Keratinocyte (primary cell): ENCODE results near the gene AKR1C3.
"Not testable (repeated sequence)": the region's sequence is repeated elsewhere in the genome, so short reads cannot be mapped to it uniquely, and the experiment has no call there.

Source experiments
- EZH2 ChIP-seq: IDR thresholded peaks from one replicate; pipeline ENCODE4 v1.6.1; 2012; ENCODE audit warnings: inconsistent platforms, mild to moderate bottlenecking, low read length, moderate library complexity
- TF ChIP-seq, protein P1 (sequence below), 3 experiments: IDR thresholded peaks in 1 of 3; conservative IDR thresholded peaks in 1 of 3; optimal IDR thresholded peaks in 1 of 3; 2 replicates in 2 of 3; 3 replicates in 1 of 3; pipeline versions ENCODE3 to v1.5.1; 2011; ENCODE audit warnings: low read length in 3 of 3, mild to moderate bottlenecking in 3 of 3, moderate library complexity in 2 of 3, control low read depth in 1 of 3, inconsistent platforms in 1 of 3; ENCODE audit not compliant: insufficient read depth in 2 of 3; ENCODE audit errors: extremely low read depth in 1 of 3

DNA sequence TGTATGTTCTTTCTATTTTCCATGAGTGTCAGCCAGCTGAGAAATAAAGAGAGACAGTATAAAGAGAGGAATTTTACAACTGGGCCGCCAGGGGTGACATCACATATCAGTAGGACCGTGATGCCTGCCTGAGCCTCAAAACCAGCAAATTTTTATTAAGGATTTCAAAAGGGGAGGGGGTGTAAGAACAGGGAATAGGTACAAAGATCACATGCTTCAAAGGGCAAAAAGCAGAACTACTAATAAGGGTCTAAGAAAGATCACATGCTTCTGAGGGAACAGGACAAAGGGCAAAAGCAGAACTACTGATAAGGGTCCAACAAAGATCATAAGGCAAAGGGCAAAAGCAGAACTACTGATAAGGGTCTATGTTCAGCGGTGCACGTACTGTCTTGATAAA is 43.5 kb downstream of the AKR1C3 start:
- TF ChIP-seq, protein P1, sequence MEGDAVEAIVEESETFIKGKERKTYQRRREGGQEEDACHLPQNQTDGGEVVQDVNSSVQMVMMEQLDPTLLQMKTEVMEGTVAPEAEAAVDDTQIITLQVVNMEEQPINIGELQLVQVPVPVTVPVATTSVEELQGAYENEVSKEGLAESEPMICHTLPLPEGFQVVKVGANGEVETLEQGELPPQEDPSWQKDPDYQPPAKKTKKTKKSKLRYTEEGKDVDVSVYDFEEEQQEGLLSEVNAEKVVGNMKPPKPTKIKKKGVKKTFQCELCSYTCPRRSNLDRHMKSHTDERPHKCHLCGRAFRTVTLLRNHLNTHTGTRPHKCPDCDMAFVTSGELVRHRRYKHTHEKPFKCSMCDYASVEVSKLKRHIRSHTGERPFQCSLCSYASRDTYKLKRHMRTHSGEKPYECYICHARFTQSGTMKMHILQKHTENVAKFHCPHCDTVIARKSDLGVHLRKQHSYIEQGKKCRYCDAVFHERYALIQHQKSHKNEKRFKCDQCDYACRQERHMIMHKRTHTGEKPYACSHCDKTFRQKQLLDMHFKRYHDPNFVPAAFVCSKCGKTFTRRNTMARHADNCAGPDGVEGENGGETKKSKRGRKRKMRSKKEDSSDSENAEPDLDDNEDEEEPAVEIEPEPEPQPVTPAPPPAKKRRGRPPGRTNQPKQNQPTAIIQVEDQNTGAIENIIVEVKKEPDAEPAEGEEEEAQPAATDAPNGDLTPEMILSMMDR (optimal IDR thresholded peaks at IDR 0.05 in 1 of 3, IDR thresholded peaks at IDR 0.05 in 1 of 3, conservative IDR thresholded peaks at IDR 0.05 in 1 of 3; ENCODE audit: extremely low read depth in 1 of 3, insufficient read depth in 2 of 3, low read length in 3 of 3): not testable (repeated sequence)
- TF ChIP-seq EZH2: not testable (repeated sequence)
